AG09309 (cell line): ENCODE measurements around the gene TBRG1.

Source experiments
- DNase-seq: peaks from one replicate; pipeline ENCODE4 v3.0.0-alpha.2; 2010; ENCODE audit warnings: low read depth
- H3K4me3 ChIP-seq: 2 replicates; pipeline ENCODE4 v1.5.1; 2011; ENCODE audit warnings: mild to moderate bottlenecking, low read depth, low read length, moderate library complexity; ENCODE audit not compliant: control insufficient read depth
- CTCF ChIP-seq: IDR thresholded peaks from 2 replicates; pipeline ENCODE4 v1.5.1; 2011; ENCODE audit warnings: mild to moderate bottlenecking, low read depth, low read length, inconsistent platforms; ENCODE audit not compliant: insufficient read depth, control insufficient read depth; ENCODE audit errors: missing control alignments

TBRG1 gene

GRCh38 chr11:124676386-124676785, 53.7 kb downstream of the TBRG1 start:
- H3K4me3 ChIP-seq, result no peak overlapping the region
- no peak for TF ChIP-seq CTCF
- no peak for DNase-seq

GRCh38 chr11:124678416-124678815, 55.8 kb downstream of the TBRG1 start:
- TF ChIP-seq CTCF, result no peak
- no peak overlapping the region for H3K4me3 ChIP-seq
- DNase-seq, result no peak

GRCh38 chr11:124681421-124681820, 58.8 kb downstream of the TBRG1 start:
- no peak for DNase-seq
- TF ChIP-seq CTCF, result no peak

GRCh38 chr11:124682443-124682842, 59.8 kb downstream of the TBRG1 start:
- no peak overlapping the region for H3K4me3 ChIP-seq
- TF ChIP-seq CTCF, result no peak
- DNase-seq, result no peak

More at GRCh38 chr11:124681421-124681820, 58.8 kb downstream of the TBRG1 start:
- no peak overlapping the region for H3K4me3 ChIP-seq
